ENCODE data around the gene KLF18. TPM values are rescaled to one million over a fixed set of nuclear protein-coding genes. Genes with fewer than 3 reads are reported as not detected.

KLF18 gene
- polyA plus RNA-seq, 3 donors: not detected

DNA sequence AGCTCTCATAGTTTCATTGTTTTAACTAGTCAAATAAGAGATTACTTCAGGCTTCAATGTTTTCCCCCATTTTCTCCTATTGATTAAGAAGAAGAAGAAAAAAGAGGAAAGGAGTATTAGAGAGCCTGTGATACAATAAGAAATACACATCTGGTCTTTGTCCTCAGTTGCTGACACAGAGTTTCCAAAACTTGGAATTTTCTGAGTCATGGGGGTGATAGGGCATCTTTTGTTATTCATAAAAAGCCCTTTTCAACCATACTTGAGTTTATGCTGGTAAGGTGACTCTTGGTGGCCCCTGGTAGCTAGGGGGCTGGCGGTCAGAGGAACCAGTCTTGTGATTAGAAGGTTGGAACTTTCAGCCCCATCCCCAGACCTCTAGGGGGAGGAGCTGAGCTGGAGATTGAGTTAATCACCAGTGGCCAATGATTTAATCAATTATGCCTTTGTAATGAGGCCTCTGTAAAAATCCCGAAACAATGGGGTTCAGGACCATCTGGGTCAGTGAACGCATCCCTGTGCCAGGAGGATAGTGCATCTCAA, 28.9 kb upstream of the KLF18 start:
- no peak overlapping the region for H3K4me3 Mint-ChIP-seq
- no peak overlapping the region for H3K4me2 ChIP-seq (replicated peaks; ENCODE audit: extremely low read depth, low read length, poor library complexity, severe bottlenecking)
- 71% methylated on average over 2 of the region's 3 CpGs for WGBS (ENCODE audit: insufficient coverage)
- TF ChIP-seq, protein P1, sequence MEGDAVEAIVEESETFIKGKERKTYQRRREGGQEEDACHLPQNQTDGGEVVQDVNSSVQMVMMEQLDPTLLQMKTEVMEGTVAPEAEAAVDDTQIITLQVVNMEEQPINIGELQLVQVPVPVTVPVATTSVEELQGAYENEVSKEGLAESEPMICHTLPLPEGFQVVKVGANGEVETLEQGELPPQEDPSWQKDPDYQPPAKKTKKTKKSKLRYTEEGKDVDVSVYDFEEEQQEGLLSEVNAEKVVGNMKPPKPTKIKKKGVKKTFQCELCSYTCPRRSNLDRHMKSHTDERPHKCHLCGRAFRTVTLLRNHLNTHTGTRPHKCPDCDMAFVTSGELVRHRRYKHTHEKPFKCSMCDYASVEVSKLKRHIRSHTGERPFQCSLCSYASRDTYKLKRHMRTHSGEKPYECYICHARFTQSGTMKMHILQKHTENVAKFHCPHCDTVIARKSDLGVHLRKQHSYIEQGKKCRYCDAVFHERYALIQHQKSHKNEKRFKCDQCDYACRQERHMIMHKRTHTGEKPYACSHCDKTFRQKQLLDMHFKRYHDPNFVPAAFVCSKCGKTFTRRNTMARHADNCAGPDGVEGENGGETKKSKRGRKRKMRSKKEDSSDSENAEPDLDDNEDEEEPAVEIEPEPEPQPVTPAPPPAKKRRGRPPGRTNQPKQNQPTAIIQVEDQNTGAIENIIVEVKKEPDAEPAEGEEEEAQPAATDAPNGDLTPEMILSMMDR (IDR thresholded peaks at IDR 0.05): no peak
- no peaks in the 10 kb centered on the region for H3K27me3 ChIP-seq (ENCODE audit: control insufficient read depth in 2 of 2, insufficient read depth in 2 of 2, low read length in 2 of 2)
- no peak overlapping the region for H3K9ac ChIP-seq (ENCODE audit: insufficient read depth, low read length, poor library complexity, severe bottlenecking)
- H4K20me1 ChIP-seq (ENCODE audit: insufficient read depth, low read length): no peaks in the 10 kb centered on the region
- peaks cover 11 to 16% of the 10 kb centered on the region in 2 donors for H3K9me3 ChIP-seq (replicated peaks in 1 of 2; ENCODE audit: control insufficient read depth in 1 of 2, insufficient read depth in 1 of 2, low read length in 2 of 2)
- no peak overlapping the region for H2AFZ ChIP-seq (ENCODE audit: insufficient read depth, low read depth, low read length, poor library complexity, severe bottlenecking)
- no peaks in the 10 kb centered on the region for H3K36me3 Mint-ChIP-seq
- intact Hi-C loops (cut with micrococcal nuclease): no loop called here
- H3K4me3 ChIP-seq (replicated peaks in 1 of 3; ENCODE audit: low read depth in 2 of 3, low read length in 3 of 3): no peak overlapping the region
- H3K36me3 ChIP-seq (replicated peaks in 1 of 2; ENCODE audit: control insufficient read depth in 1 of 2, insufficient read depth in 2 of 2, low read length in 2 of 2): no peaks in the 10 kb centered on the region
- H3K79me2 ChIP-seq (ENCODE audit: insufficient read depth, low read length): no peaks in the 10 kb centered on the region
- H3K4me1 ChIP-seq (ENCODE audit: control insufficient read depth in 1 of 2, insufficient read depth in 2 of 2, low read length in 2 of 2): no peaks in the 10 kb centered on the region
- no peak overlapping the region for H3K27ac ChIP-seq (ENCODE audit: low read depth in 1 of 2, low read length in 2 of 2)
- no peaks in the 10 kb centered on the region for H3K4me1 Mint-ChIP-seq
- H3K27me3 Mint-ChIP-seq (ENCODE audit: low read depth in 3 of 3): peaks cover 0 to 7% (median 6%) of the 10 kb centered on the region in 3 donors
- DNase-seq: no peak
- no peak overlapping the region for H3K27ac Mint-ChIP-seq
- peaks cover 18 to 43% (median 27%) of the 10 kb centered on the region in 7 donors for H3K9me3 Mint-ChIP-seq

DNA sequence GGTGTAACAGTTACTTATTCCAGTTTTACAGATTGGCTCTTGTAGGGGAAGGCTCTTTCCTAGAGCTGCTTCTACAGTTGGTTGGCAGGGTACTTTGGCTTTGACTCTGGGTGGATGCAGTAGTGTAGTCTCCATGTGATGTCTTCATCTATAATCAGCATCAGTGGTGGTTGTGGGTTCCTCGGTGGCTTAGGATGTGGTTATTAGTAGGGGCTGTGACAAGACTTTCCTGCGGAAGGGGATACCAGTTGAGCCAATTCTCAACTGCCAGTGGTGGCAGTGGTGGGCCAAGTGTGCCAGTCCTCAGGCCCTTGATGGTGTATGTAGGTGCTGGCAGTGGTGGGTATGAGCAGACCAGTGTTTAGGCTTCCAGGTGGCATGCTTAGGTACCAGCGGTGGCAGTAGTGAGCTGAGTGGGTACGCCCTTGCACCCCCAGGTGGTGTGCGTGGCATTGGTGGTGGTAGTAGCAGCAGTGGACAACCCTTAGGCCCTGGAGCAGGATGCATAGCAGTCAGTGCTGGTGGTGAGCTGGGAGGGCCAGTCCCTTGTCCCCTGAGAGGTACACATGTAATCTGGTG, 27.2 kb upstream of the KLF18 start:
- Histone ChIP-seq H3K4me3 (replicated peaks in 1 of 3; ENCODE audit: low read depth in 2 of 3, low read length in 3 of 3) (no peak overlapping the region), H4K20me1 (ENCODE audit: insufficient read depth, low read length) (no peaks in the 10 kb centered on the region), H3K27ac (ENCODE audit: low read depth in 1 of 2, low read length in 2 of 2) (no peak overlapping the region), H3K27me3 (ENCODE audit: control insufficient read depth in 2 of 2, insufficient read depth in 2 of 2, low read length in 2 of 2) (no peaks in the 10 kb centered on the region), H3K4me2 (replicated peaks; ENCODE audit: extremely low read depth, low read length, poor library complexity, severe bottlenecking) (no peak overlapping the region), H3K9ac (ENCODE audit: insufficient read depth, low read length, poor library complexity, severe bottlenecking) (no peak overlapping the region), H2AFZ (ENCODE audit: insufficient read depth, low read depth, low read length, poor library complexity, severe bottlenecking) (no peak overlapping the region), H3K36me3 (replicated peaks in 1 of 2; ENCODE audit: control insufficient read depth in 1 of 2, insufficient read depth in 2 of 2, low read length in 2 of 2) (no peaks in the 10 kb centered on the region), H3K9me3 (replicated peaks in 1 of 2; ENCODE audit: control insufficient read depth in 1 of 2, insufficient read depth in 1 of 2, low read length in 2 of 2) (peaks cover 5 to 13% of the 10 kb centered on the region in 2 donors), H3K4me1 (ENCODE audit: control insufficient read depth in 1 of 2, insufficient read depth in 2 of 2, low read length in 2 of 2) (no peaks in the 10 kb centered on the region), H3K79me2 (ENCODE audit: insufficient read depth, low read length) (no peaks in the 10 kb centered on the region)
- Mint-ChIP-seq H3K4me3 (no peak overlapping the region), H3K27ac (no peak overlapping the region), H3K4me1 (no peaks in the 10 kb centered on the region), H3K9me3 (peaks cover 14 to 28% (median 19%) of the 10 kb centered on the region in 7 donors), H3K36me3 (no peaks in the 10 kb centered on the region), H3K27me3 (ENCODE audit: low read depth in 3 of 3) (peaks cover 0 to 7% (median 6%) of the 10 kb centered on the region in 3 donors)
- DNase-seq: no peak
- TF ChIP-seq, protein P1 (IDR thresholded peaks at IDR 0.05): no peak
- WGBS (ENCODE audit: insufficient coverage): 81% methylated on average over 5 of the region's 5 CpGs
- intact Hi-C loops (cut with micrococcal nuclease): no loop called here

Data from CD14-positive monocyte (primary cell).